Adrenal gland (tissue), 12 donors: Measurements from ENCODE around the gene CCDC158. TPM values are rescaled to one million over a fixed set of nuclear protein-coding genes. Genes with fewer than 3 reads are reported as not detected.
A peak's percentile ranks its signal among the peaks of the same experiment; 100 is the strongest.

Experiments
- DNase-seq, 7 donors: peaks; one replicate each; pipeline ENCODE4 v3.0.0-alpha.2; 2019 to 2020
- H3K27ac ChIP-seq, 5 donors: fragments of 200-600 bp; sonication (generic) in 4 of 5; 1 replicate in 3 of 5; 2 replicates in 2 of 5; pipeline versions ENCODE4 v1.5.1 to v1.8.0; 2016 to 2020; ENCODE audit warnings: mild to moderate bottlenecking in 1 of 5
- H3K27me3 ChIP-seq: fragments of 200-600 bp; 2 replicates; pipeline ENCODE4 v1.8.0; 2021
- H3K36me3 ChIP-seq, 2 donors: fragments of 200-600 bp; replicated peaks in 1 of 2; 1 replicate in 1 of 2; 2 replicates in 1 of 2; pipeline versions ENCODE4 v1.5.1 to v1.8.0; 2018 to 2022
- H3K4me1 ChIP-seq, 2 donors: fragments of 200-600 bp; replicated peaks in 1 of 2; 1 replicate in 1 of 2; 2 replicates in 1 of 2; pipeline versions ENCODE4 v1.5.1 to v1.8.0; 2018 to 2021
- H3K4me3 ChIP-seq, 4 donors: fragments of 200-600 bp; sonication (generic) in 3 of 4; one replicate each; pipeline ENCODE4 v1.5.1; 2016 to 2018
- H3K9me3 ChIP-seq, 3 donors: fragments of 200-600 bp; sonication (generic) in 1 of 3; replicated peaks in 1 of 3; 1 replicate in 2 of 3; 2 replicates in 1 of 3; pipeline versions ENCODE4 v1.5.1 to v1.8.0; 2016 to 2021
- POLR2A ChIP-seq, 2 donors: fragments of 450-650 bp; IDR thresholded peaks; one replicate each; pipeline ENCODE4 v1.6.1; 2017; ENCODE audit warnings: antibody characterized with exemption in 2 of 2, mild to moderate bottlenecking in 2 of 2, moderate library complexity in 1 of 2
- WGBS, 4 donors: extraction: QIAGEN DNeasy Blood & Tissue Kit in 2 of 4; methylation state at CpG; one replicate each; pipeline versions ENCODE4 v1.1.5 to v1.1.7; 2013 to 2017; 5-methylcytosine and 5-hydroxymethylcytosine counted together
- intact Hi-C, 2 donors: fragments of 100-400 bp; cut with DNase I; formaldehyde crosslinking; loops; one replicate each; pipeline versions ENCODE4 v1.14.1 to v1.15.0; 2022 to 2023
- polyA plus RNA-seq, 3 donors: library from polyadenylated mRNA; stranded (reverse); fragments of 200-250 nt in 2 of 3; fragments of 350-450 nt in 1 of 3; fragmentation: Illumina TruSeq in 1 of 3; extraction: RNeasy Lipid Tissue Mini Kit (QIAGEN cat#74804) in 1 of 3; gene quantifications; one replicate each; pipeline ENCODE4 v1.2.3, GENCODE V29; 2013 to 2014
- total RNA-seq, 9 donors: library from RNA; depleted of rRNA in 4 of 9; stranded (reverse); fragments of >200 nt in 4 of 9; fragments of 120-200 nt in 1 of 9; fragmentation: NEBNext Ultra II Directional in 1 of 9; extraction: Animal tissue kit (Norgen Biotek cat#: 25700) in 1 of 9; gene quantifications; one replicate each; pipeline versions ENCODE4 v1.1.0 to v1.2.4, GENCODE V29; 2013 to 2023
- TF ChIP-seq, protein P1 (sequence below), 6 experiments: fragments of 450-650 bp in 4 of 6; fragments of 200-600 bp in 2 of 6; sonication (generic) in 1 of 6; IDR thresholded peaks; 1 replicate in 5 of 6; 2 replicates in 1 of 6; pipeline versions ENCODE4 v1.5.1 to v1.8.0; 2016 to 2021; ENCODE audit warnings: antibody characterized with exemption in 6 of 6, mild to moderate bottlenecking in 2 of 6, moderate library complexity in 1 of 6
- donor health status: healthy with polysubstance abuse.
- donor health status: Bipolar disorder and iron deficiency.
- donor health status: DM: yes; HTN: yes; CAD: no.
- donor health status: DM: no; HTN: no; CAD: no.
- donor health status: DM: no; HTN: no; CAD: no.
- donor health status: DM: yes; HTN: yes; CAD: no.

The CCDC158 gene
- total and polyA plus RNA-seq, 12 donors = 0.07 to 0.35 (median 0.13) TPM; not detected in 3

GRCh38 chr4:76377911-76378310 is 43.0 kb downstream of the CCDC158 start:
- no peak for TF ChIP-seq POLR2A (IDR thresholded peaks at IDR 0.05)
- TF ChIP-seq, protein P1, sequence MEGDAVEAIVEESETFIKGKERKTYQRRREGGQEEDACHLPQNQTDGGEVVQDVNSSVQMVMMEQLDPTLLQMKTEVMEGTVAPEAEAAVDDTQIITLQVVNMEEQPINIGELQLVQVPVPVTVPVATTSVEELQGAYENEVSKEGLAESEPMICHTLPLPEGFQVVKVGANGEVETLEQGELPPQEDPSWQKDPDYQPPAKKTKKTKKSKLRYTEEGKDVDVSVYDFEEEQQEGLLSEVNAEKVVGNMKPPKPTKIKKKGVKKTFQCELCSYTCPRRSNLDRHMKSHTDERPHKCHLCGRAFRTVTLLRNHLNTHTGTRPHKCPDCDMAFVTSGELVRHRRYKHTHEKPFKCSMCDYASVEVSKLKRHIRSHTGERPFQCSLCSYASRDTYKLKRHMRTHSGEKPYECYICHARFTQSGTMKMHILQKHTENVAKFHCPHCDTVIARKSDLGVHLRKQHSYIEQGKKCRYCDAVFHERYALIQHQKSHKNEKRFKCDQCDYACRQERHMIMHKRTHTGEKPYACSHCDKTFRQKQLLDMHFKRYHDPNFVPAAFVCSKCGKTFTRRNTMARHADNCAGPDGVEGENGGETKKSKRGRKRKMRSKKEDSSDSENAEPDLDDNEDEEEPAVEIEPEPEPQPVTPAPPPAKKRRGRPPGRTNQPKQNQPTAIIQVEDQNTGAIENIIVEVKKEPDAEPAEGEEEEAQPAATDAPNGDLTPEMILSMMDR (IDR thresholded peaks at IDR 0.05) = peak; percentile 28 to 68 (median 58)
- no peaks in the 10 kb centered on the region for H3K36me3 ChIP-seq
- H3K27me3 ChIP-seq = no peaks in the 10 kb centered on the region
- peak in 6 of 7 donors; percentile 43 to 63 (median 56) for DNase-seq
- peaks cover 0 to 6% (median 0%) of the 10 kb centered on the region in 3 donors for H3K9me3 ChIP-seq
- 23 to 39% (median 27%) methylated on average over 5 of the region's 5 CpGs for WGBS, 4 donors
- intact Hi-C loops = loop anchor here in 1 of 2 donors (5.0 to 10.0 kb wide), 2 partner anchors 123 to 196 kb away; partner anchors contain the start of gene FAM47E
- no peak overlapping the region for H3K27ac ChIP-seq
- no peak overlapping the region for H3K4me3 ChIP-seq
- peaks cover 0 to 7% of the 10 kb centered on the region in 2 donors for H3K4me1 ChIP-seq

DNA sequence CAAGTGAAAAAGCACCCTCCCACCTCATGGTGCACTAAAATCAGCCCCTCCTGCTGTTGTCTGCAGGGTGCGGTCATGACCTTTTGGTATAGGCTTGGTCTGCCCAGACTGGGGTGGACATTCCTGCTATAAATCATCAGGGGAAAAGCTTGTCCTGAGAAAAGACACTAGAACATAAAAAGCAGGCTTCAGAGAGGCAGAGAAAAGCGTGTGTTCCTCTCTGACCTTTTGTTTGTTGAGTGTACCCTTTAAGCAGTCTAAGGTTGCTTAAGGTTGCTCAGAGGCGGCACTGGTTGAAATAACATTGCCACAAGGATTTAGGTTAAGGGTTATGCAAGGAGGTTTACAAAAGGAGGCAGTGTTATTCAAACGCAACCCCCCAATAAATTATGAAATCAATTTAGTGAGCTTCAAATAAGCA is 43.5 kb downstream of the CCDC158 start:
- H3K27me3 ChIP-seq = no peaks in the 10 kb centered on the region
- intact Hi-C loops = loop anchor here in 1 of 2 donors (5.0 to 10.0 kb wide), 2 partner anchors 123 to 195 kb away; partner anchors contain the start of gene FAM47E
- no peaks in the 10 kb centered on the region for H3K36me3 ChIP-seq
- no peak for DNase-seq
- TF ChIP-seq POLR2A (IDR thresholded peaks at IDR 0.05) = no peak
- TF ChIP-seq, protein P1 (IDR thresholded peaks at IDR 0.05) = no peak
- peaks cover 0 to 7% of the 10 kb centered on the region in 2 donors for H3K4me1 ChIP-seq
- no peak overlapping the region for H3K4me3 ChIP-seq
- H3K27ac ChIP-seq = no peak overlapping the region
- 38 to 41% (median 40%) methylated on average over 4 of the region's 4 CpGs for WGBS, 4 donors
- peaks cover 0 to 6% (median 0%) of the 10 kb centered on the region in 3 donors for H3K9me3 ChIP-seq

GRCh38 chr4:76376534-76376933 is 44.4 kb downstream of the CCDC158 start:
- no peak for TF ChIP-seq POLR2A (IDR thresholded peaks at IDR 0.05)
- TF ChIP-seq, protein P1 (IDR thresholded peaks at IDR 0.05) = no peak
- Histone ChIP-seq H3K4me3 (no peak overlapping the region), H3K9me3 (peaks cover 0 to 6% (median 0%) of the 10 kb centered on the region in 3 donors), H3K27ac (no peak overlapping the region), H3K4me1 (peaks cover 0 to 7% of the 10 kb centered on the region in 2 donors), H3K36me3 (no peaks in the 10 kb centered on the region), H3K27me3 (no peaks in the 10 kb centered on the region)
- 81 to 90% (median 86%) methylated on average over 1 of the region's 1 CpG for WGBS, 4 donors
- DNase-seq = no peak
- intact Hi-C loops = loop anchor here in 1 of 2 donors (5.0 to 10.0 kb wide), 2 partner anchors 122 to 194 kb away; partner anchors contain the start of gene FAM47E

DNA sequence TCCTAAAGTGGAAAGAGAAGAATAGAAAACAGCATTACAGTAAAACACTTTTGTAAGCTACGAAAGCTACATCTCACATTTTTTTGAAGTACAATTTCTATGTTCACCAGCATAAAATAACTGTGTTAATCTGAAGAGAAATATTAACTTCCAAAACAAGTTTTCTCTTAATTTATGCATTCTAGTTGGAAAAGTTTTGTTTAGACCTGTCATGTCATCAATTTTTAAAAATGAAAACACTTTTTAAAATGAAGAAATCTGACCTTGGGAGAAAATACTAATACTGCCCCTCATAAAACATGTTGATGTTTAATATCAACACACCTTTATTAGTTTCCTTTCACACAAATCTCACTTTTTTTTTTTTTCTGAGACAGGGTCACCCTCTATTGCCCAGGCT is 45.2 kb downstream of the CCDC158 start:
- Histone ChIP-seq H3K4me3 (no peak overlapping the region), H3K4me1 (peaks cover 0 to 7% of the 10 kb centered on the region in 2 donors), H3K27me3 (no peaks in the 10 kb centered on the region), H3K27ac (no peak overlapping the region), H3K9me3 (peaks cover 0 to 6% (median 0%) of the 10 kb centered on the region in 3 donors), H3K36me3 (no peaks in the 10 kb centered on the region)
- intact Hi-C loops = loop anchor here in 1 of 2 donors (5.0 to 10.0 kb wide), 2 partner anchors 121 to 193 kb away; partner anchors contain the start of gene FAM47E
- no peak for DNase-seq
- 92 to 100% (median 93%) methylated on average over 1 of the region's 1 CpG for WGBS, 4 donors
- TF ChIP-seq, protein P1 (IDR thresholded peaks at IDR 0.05) = no peak
- TF ChIP-seq POLR2A (IDR thresholded peaks at IDR 0.05) = no peak
